ENCODE data around the gene R3HDM4.
"Not testable (repeated sequence)": the region's sequence is repeated elsewhere in the genome, so short reads cannot be mapped to it uniquely, and the experiment has no call there.

The R3HDM4 gene

DNA sequence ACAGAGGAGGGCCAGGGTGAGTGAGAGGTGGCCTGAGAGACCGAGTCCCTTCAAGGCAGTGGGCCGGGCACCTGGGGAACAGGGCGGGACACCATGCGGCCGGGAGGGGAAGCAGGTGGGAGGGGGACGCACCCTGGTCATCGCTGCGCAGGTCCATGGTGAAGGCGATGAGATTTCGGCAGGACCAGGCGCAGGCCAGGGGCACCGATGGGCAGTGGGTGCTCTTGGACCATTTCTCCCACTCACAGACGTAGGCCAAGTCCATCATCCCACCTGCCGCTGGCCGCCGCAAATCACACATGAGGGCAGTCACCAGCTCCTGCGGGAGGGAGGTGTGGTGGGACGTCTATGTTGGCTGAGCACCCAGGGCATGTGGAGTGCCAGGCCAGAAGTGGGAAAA is 22.2 kb downstream of the R3HDM4 start:
- DNase-seq (ENCODE audit: low spot score), result no peak

DNA sequence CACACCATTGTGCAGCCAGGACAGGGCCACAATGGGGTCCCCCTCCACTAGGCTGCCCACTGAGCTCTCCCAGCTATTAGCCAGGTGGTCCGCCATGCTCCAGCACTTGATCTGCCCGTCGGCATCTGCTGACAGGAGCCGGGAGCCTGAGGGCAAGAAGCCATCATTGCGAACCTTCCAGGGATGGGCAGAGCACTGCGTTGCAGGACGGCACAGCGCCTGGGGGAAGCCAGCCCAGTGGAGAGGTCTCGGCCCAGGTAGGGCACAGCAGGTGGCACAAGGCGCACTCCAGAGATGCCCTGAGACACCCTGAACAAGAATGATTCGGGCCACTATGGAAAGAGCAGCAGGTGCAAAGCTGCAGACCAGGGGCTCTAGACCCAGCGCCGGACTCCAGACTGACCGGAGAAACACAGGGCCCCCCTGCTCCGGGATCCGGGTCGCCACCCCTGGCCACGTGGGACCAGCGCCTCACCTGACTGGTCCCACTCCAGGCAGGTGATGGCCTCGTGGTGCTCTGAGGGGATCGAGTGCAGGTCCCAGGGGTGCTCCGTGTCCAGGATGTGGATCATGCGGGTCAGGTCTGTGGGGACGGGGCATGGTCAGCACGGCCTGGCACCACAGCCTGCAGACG is 23.2 kb downstream of the R3HDM4 start:
- no peak for DNase-seq (ENCODE audit: low spot score)

DNA sequence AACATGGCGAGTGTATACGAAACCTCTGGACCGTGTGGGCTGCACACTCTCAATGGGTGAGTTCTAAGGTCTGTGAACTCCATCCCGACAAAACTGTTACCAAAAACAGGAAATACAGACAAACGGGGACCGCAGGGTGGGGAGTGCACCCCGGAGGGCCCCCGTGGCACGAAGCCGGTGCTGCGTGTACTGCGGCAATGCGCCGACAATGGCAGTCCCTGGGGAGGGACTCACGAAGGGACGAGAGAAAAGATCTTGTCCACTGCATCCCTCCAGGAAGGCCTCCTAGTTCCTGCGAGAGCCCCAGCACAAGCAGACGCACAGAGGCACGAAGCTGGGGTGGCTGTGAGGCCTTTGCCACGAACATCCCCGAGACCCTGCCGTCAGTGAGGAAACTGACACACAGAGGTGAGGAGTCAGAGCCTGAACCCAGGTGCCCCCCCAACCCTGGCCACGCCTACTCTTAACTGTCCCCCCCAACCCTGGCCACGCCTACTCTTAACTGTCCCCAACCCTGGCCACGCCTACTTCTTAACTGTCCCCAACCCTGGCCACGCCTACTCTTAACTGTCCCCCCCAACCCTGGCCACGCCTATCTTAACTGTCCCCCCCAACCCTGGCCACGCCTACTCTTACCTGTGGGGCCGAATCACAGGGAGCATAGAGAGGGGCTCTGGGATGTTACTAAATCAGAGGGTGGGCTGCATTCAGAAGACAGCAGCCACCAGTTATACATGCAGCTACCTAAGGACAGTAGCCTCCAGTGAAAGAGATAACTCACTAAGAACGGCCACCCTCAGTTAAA is 24.2 kb downstream of the R3HDM4 start:
- DNase-seq (ENCODE audit: low spot score), result no peak

DNA sequence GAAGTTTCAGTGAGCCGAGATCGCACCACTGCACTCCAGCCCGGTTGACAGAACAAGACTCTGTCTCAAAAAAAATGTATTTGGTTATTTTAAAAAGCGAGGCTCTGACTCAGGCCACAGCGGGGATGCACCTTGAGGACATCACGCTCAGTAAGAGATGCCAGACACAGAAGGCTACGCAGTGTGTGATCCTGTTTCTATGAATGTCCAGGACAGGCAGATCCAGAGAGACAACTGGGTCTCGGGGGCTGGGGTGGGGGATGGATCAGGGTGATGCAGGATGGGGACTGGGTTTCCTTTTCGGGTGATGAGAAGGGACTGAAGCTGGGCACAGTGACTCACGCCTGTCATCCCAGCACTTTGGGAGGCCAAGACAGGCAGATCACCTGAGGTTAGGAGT is 25.4 kb downstream of the R3HDM4 start:
- no peak for DNase-seq (ENCODE audit: low spot score)

DNA sequence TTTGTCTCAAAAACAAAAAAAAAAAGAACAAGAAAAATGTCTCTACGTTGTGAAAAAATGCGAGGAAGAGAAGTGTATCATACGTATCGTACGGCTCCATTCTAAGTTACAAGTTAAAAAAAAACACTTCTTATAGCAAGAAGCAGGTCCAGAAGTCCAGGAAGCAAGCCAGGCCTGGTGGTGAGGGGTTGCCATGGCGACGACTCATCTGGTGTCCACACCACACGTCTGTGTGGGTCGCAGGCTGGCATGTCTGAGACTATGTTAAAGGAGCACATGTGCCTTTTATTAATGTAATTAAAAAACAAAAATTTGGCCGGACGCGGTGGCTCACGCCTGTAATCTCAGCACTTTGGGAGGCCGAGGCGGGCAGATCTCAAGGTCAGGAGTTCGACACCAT is 25.9 kb downstream of the R3HDM4 start:
- DNase-seq (ENCODE audit: low spot score), result no peak

DNA sequence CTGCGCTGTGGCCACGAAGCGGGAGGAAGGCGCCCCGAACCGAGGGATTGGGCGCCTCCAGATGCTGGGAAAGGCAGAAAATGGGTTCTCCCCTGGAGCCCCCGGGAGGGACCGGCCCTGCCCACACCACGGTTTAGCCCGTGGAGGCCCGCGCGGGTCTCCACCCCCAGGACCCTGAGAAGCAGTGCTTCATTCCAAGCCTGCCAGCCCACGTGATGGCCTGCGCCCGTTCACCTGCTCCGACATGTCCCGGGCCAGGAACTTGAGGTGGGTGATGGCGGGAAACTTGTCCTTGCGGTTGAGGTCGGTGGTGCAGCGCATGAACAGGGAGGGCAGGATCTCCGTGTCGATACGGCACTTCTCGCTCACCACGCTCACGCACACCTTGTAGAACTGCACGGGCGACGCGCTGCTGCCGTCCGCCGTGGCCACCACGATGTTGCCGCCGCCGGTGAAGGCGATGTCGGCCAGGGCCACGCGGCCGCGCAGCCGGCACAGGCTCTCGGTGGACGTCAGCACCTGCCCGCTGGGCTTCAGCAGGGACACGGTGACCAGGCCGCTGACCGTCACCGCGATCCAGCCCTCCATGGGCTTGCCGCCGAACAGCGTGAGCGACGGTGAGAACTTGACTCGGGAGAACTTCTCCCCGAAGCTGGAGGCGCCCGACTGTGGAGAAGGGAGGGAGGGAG is 27.3 kb downstream of the R3HDM4 start:
- no peak for DNase-seq (ENCODE audit: low spot score)

DNA sequence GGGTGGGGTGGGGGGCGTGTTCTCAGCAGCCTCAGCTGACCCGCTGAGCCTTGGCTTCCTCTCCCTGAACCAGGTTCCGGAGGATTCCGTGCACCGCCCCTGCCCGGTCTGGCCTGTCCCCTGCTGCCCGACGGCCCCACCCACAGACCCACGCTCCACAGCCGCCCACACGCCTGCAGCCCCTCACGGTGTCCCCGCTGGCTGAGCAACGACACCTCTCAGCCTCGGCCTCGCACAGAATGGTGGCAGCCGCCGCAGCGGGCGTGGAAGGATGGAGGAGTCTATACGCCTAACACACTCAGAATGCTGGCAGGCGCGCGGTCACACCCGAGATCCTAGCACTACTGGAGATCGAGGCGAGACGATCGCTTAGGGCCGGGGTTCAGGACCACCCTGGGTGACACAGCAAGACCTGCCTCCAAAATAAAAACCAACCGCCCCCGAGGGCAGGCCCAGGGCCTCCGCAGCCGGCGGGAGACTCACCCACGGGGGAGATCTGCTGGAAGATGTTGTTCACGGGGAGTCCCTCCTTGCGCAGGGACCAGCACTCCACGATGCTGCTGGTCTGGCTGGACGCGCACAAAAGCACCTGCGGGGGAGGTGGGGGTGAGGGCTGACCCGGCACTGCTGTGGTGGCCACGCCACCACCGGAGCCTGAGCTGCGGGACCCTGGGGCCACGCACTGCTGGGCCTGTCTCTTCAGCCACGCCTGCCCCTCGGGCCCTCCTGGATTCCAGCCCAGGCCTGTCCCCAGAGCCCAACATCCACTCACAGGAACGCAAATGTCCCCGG is 28.4 kb downstream of the R3HDM4 start:
- DNase-seq (ENCODE audit: low spot score), result no peak

DNA sequence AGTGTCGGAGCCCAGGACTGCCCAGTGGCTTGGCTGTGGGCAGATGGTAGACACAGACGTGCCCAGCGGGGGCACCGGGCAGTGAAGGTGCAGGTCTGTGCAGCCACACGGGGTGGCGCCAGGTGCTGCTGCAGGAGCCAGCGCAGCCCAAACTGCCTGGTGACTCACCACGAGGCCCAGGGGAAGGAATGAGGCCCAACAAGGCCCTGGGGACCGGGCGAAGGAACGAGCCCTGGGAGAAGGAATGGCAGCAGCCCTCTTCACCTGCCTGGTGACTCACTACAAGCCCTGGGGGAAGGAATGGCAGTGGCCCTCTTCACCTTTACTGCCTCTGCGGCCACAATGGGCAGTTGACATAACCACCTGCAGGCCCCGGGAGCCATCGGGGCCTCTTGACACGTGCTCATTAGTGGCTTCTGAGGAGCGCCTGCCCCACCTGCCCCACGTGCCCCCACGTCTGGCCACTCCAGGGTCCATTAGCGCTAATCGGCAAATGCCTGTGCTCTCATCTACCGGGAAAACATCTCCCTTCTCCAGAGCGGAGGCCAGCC is 29.3 kb downstream of the R3HDM4 start:
- no peak for DNase-seq (ENCODE audit: low spot score)

DNA sequence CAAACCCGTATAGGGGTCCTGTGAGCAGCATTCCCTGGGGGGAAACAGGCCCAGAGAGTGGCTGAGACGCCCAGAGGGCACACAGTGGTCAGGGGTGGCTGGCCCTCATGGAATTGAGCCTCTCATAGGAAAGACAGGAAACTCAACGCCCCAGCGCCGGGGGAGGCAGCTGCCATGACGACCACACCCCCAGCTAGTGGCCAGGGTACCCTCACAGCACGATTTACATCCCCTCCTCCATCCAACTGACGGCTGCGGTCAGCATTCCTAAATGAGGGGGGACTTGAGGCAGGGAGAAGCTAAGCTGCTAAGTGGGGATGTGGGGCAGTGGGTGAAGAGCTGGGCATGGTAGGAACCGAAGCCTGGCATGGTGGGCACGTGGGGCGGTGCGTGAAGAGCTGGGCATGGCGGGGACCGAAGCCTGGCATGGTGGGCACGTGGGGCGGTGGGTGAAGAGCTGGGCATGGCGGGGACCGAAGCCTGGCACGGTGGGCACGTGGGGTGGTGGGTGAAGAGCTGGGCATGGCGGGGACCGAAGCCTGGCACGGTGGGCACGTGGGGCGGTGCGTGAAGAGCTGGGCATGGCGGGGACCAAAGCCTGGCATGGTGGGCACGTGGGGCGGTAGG is 30.0 kb downstream of the R3HDM4 start:
- no peak for DNase-seq (ENCODE audit: low spot score)

DNA sequence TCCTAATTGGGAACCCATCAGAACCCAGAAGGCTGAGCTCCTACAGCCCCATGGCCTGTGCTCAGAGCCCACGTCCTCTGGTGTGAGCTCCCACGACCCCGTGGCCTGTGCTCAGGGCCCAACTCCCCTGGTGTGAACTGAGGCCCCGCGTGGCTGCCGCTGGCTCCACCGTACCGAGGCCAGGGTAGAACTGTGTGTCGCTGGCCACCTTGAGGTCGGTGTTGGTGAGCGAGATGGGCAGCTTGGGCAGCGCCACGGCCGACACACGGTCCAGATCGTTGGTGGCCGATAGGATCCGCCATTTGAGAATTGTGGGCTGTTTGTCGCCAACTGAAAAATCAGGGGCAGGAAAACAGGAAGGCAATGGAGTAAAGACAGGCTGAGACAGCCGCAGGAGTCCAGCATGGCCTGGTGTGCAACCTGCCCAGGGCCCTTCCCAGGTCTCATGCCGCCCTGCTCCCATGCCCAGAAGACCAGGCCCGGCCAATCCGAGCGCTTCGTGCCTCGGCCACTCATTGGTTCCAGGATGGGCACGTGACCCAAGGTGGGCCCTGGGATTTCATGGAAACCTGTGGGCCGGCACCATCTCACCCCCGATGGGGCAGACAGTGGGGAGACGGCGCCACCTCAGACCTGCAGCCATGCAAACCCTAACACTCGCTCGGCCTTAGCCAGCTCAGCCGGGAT is 31.5 kb downstream of the R3HDM4 start:
- no peak for DNase-seq (ENCODE audit: low spot score)

DNA sequence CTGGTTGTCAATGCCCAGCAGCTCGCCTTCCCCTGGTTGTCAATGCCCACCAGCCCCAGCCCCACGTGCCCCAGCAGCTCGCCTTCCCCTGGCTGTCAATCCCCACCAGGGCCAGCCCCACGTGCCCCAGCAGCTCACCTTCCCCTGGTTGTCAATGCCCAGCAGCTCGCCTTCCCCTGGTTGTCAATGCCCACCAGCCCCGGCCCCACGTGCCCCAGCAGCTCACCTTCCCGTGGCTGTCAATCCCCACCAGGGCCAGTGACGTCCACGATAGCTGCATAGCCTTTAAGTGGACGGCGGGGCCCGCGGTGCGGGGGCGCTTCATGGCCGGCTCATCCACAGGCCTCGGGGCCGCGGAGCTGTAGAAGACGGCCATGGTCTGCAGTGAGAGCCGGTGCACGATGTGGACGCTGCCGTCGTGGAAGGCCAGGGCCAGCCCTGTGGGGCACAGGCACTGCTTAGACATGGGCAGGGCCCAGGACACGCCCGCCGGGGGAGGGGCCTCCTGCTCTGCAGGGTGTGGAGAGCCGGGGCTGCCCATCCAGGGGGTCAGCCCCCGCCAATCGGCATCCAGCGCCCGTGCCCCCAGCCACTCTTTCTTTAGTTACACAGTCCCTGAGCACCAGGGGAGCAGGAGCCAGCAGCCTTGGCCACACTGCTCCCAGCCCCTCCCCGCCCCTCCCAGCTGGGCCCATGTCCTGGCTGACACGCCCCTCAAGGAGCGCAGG is 33.1 kb downstream of the R3HDM4 start:
- DNase-seq (ENCODE audit: low spot score), result no peak

DNA sequence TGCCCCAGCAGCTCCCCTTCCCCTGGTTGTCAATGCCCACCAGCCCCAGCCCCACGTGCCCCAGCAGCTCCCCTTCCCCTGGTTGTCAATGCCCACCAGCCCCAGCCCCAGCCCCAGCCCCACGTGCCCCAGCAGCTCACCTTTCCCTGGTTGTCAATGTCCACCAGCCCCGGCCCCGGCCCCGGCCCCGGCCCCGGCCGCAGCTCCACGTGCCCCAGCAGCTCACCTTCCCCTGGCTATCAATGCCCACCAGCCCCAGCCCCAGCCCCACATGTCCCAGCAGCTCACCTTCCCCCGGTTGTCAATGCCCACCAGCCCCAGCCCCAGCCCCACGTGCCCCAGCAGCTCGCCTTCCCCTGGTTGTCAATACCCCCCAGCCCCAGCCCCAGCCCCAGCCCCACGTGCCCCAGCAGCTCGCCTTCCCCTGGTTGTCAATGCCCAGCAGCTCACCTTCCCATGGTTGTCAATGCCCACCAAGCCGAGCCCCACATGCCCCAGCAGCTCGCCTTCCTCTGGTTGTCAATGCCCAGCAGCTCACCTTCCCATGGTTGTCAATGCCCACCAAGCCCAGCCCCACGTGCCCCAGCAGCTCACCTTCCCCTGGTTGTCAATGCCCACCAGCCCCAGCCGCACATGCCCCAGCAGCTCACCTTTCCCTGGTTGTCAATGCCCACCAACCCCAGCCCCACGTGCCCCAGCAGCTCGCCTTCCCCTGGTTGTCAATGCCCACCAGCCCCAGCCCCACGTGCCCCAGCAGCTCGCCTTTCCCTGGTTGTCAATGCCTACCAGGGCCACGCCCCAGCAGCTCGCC is 34.1 kb downstream of the R3HDM4 start:
- DNase-seq (ENCODE audit: low spot score), result not testable (repeated sequence)

DNA sequence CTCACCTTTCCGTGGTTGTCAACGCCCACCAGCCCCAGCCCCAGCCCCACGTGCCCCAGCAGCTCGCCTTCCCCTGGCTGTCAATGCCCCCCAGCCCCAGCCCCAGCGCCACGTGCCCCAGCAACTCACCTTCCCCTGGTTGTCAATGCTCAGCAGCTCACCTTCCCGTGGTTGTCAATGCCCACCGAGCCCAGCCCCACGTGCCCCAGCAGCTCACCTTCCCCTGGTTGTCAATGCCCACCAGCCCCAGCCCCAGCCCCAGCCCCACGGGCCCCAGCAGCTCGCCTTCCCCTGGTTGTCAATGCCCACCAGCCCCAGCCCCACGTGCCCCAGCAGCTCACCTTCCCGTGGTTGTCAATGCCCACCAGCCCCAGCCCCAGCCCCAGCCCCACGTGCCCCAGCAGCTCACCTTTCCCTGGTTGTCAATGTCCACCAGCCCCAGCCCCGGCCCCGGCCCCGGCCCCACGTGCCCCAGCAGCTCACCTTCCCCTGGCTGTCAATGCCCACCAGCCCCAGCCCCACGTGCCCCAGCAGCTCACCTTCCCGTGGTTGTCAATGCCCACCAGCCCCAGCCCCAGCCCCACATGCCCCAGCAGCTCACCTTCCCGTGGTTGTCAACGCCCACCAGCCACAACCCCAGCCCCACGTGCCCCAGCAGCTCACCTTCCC is 34.9 kb downstream of the R3HDM4 start:
- not testable (repeated sequence) for DNase-seq (ENCODE audit: low spot score)

DNA sequence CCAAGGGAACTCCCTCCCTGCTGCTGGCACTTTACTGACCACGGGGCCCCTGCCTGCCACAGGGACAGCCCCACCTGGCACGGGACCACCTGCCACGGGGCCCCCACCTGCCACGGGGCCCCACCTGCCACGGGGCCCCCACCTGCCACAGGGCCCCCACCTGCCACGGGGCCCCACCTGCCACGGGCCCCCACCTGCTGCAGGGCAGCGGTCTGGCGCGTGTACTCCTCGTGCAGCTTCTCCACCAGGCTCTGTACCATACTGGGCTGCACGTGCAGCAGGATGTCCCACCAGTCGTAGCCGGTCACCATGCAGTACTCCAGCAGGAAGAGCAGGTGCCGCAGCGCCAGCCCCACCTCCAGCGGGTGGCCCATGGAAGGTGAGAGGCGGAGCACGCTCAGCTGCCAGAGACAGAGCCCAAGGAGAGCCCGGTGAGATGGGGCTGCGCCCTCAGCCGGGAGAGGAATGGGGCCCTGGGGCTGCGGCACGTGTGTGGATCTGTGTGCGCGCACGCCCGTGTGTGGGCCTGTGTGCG is 36.2 kb downstream of the R3HDM4 start:
- no peak for DNase-seq (ENCODE audit: low spot score)

DNA sequence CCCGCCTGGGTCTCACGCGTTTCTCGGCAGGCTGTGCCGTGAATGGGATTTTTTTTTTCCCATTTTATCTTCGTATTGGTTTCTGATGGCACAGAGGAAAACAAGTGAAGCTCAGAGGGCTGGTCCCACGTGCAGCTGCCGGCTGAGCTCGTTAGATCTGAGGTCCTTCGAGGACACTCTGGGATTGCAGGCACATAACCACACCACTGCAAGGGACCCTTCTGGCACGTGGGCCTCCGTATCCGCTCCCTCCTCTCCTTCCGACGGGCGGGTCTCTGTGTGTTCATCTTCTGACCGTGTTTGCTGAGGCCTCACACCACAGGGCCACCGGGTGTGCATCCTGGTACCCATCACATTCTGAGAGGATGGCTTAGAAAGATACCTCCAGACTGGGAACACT is 36.9 kb downstream of the R3HDM4 start:
- no peak for DNase-seq (ENCODE audit: low spot score)

DNA sequence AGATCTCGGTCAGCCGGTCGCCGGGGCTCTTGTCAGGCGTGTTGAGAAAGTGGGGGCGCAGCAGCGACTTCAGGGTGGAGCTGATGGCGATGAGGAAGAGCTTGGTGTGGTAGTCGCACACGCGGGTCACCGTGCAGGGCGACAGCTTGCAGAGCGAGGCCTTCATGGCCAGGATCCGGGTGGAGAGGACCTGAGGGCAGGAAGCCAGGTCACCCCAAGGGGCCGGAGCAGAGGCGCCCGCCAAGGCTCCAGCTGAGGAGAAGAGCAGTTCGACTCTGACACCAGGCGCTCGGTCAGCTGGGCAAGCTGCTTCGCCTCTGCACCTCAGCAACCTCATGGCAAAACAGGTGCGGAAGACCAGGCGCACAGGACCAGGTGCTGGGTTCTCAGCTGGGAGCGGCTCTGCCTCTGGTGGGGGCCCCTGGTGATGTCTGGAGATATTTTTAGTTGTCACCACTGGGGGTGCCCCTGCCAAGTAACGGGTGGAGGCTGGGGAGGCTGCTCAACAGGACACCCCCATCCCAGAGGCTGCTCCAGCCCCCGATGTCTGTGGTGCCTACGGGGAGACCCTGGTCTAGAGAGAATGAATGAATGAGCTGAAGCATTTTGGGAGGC is 37.6 kb downstream of the R3HDM4 start:
- peak; percentile 56 for DNase-seq (ENCODE audit: low spot score)

DNA sequence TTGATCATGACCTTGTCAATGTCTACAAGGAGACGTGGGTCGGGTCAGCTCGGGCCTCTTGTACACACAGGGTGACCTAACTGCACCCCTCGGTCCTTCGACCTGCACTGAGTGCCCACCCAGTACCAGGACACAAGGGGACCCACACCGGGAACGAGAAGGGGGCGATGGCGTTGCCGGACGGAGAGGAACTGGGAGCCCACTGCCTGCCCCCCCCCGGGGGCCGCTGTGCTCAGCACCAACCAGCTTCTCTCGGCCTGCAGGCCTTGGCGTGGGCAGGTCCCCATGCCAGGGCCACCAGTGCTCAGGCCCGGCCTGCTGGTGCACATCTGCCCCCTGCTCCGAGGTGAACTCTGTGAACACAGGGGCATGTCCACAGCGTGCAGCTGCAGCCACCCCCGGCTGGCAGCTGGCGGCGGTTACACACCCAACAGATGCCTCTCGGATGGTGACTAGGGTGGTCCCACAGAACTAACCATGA is 39.4 kb downstream of the R3HDM4 start:
- DNase-seq (ENCODE audit: low spot score), result no peak

DNA sequence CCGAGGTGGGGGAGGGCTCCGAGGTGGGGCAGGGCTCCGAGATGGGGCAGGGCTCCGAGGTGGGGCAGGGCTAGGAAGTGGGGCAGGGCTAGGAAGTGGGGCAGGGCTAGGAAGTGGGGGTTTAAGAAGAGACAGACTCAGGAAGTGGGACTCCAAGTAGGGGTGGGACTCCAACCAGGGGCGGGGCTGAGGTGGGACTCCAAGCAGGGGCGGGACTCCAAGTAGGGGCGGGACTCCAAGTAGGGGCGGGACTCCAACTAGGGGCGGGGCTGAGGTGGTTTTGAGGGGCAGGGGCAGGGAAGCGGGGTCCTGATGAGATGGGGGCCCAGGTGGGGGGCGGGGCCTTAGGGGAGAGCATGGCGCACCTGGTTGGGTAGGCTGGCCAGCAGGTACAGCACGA is 39.9 kb downstream of the R3HDM4 start:
- DNase-seq (ENCODE audit: low spot score), result peak; percentile 91
